OCI-LY7 (cell line): ENCODE data around the gene MET.

Experiments
- EZH2phosphoT487 ChIP-seq: fragments of 200-600 bp; sonication (generic); IDR thresholded peaks from 2 replicates; pipeline ENCODE4 v1.6.1; 2018; ENCODE audit warnings: low read depth, borderline replicate concordance, mild to moderate bottlenecking, mixed run types, antibody characterized with exemption, low read length, moderate library complexity, mixed read lengths
- TF ChIP-seq, protein P1 (sequence below): fragments of 200-600 bp; sonication (generic); conservative IDR thresholded peaks from 2 replicates; pipeline ENCODE4 v1.5.1; 2014; ENCODE audit warnings: mild to moderate bottlenecking, antibody characterized with exemption, low read length, moderate library complexity, mixed read lengths

DNA sequence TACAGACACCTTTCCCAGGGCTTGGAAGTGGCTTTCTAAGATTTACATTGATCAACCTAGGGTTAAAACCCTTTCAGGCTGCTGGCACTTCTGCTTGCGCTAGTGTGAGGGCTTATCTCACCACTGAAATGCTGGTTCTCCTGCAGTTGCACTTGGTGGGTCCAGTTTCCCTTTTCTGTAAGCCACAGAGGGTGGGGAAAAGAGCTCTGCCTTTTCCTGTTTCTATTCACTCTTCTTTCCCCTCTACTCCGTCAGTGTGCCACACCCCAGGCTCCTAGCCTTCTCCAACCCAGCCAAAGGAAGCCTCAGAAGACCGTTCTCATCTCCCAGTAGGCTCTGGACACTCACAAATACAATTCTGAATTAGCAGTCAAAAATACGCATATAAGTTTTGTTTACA is 171.4 kb downstream of the MET start:
- TF ChIP-seq, protein P1, sequence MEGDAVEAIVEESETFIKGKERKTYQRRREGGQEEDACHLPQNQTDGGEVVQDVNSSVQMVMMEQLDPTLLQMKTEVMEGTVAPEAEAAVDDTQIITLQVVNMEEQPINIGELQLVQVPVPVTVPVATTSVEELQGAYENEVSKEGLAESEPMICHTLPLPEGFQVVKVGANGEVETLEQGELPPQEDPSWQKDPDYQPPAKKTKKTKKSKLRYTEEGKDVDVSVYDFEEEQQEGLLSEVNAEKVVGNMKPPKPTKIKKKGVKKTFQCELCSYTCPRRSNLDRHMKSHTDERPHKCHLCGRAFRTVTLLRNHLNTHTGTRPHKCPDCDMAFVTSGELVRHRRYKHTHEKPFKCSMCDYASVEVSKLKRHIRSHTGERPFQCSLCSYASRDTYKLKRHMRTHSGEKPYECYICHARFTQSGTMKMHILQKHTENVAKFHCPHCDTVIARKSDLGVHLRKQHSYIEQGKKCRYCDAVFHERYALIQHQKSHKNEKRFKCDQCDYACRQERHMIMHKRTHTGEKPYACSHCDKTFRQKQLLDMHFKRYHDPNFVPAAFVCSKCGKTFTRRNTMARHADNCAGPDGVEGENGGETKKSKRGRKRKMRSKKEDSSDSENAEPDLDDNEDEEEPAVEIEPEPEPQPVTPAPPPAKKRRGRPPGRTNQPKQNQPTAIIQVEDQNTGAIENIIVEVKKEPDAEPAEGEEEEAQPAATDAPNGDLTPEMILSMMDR: no peak
- TF ChIP-seq EZH2phosphoT487: no peak
